Hematopoietic multipotent progenitor cell treated with erythropoietin and hydrocortisone succinate and interleukin-3 and kit ligand, for 15 days (in vitro differentiated cells): ENCODE results near the gene NDRG3.

Source experiments
- DNase-seq: peaks from one replicate; pipeline ENCODE4 v3.0.0-alpha.2; 2015; ENCODE audit warnings: low spot score

Gene NDRG3

GRCh38 chr20:36606158-36607066 lies 139.5 kb downstream of the NDRG3 start:
- peak; percentile 17 for DNase-seq

- DNase-seq, result peak; percentile 99
Observed at GRCh38 chr20:36605399-36606157, 140.3 kb downstream of the NDRG3 start, which contains the start of gene RAB5IF. TSS of gene RAB5IF (plus strand) at chr20:36605779. CDS start at chr20:36605952, 173 bp downstream.

GRCh38 chr20:36604952-36605398 lies 140.9 kb downstream of the NDRG3 start:
- no peak for DNase-seq
